ENCODE results near the gene SPA17.

- TF ChIP-seq POLR2A (IDR thresholded peaks at IDR 0.05; ENCODE audit: extremely low read depth, insufficient read length), result no peak
- no peak for TF ChIP-seq CTCF (IDR thresholded peaks at IDR 0.05; ENCODE audit: low read depth, low read length)
- TF ChIP-seq, protein P1, sequence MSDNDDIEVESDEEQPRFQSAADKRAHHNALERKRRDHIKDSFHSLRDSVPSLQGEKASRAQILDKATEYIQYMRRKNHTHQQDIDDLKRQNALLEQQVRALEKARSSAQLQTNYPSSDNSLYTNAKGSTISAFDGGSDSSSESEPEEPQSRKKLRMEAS (IDR thresholded peaks at IDR 0.05; ENCODE audit: low read depth, low read length), result no peak
Measured at GRCh38 chr11:124717786-124718651, 44.3 kb downstream of the SPA17 start.
